ENCODE data around the gene UBA6.

UBA6 gene

GRCh38 chr4:67581208-67581857 is 119.6 kb downstream of the UBA6 start:
- DNase-seq (ENCODE audit: insufficient read length, low spot score) (no peak), FAIRE-seq (no peak)

- FAIRE-seq: no peak
- DNase-seq (ENCODE audit: insufficient read length, low spot score): no peak
Measured at GRCh38 chr4:67580577-67580976, 120.4 kb downstream of the UBA6 start.

- FAIRE-seq: no peak
- no peak for DNase-seq (ENCODE audit: insufficient read length, low spot score)
Measured at GRCh38 chr4:67576538-67576937, 124.4 kb downstream of the UBA6 start.

GRCh38 chr4:67576059-67576466 is 124.9 kb downstream of the UBA6 start:
- FAIRE-seq (no peak), DNase-seq (ENCODE audit: insufficient read length, low spot score) (no peak)

GRCh38 chr4:67575232-67576058 is 125.5 kb downstream of the UBA6 start:
- no peak for FAIRE-seq
- DNase-seq (ENCODE audit: insufficient read length, low spot score): no peak

- DNase-seq (ENCODE audit: insufficient read length, low spot score): no peak
- no peak for FAIRE-seq
Measured at GRCh38 chr4:67573193-67573592, 127.8 kb downstream of the UBA6 start.

- no peak for FAIRE-seq
Measured at GRCh38 chr4:67571975-67572374, 129.0 kb downstream of the UBA6 start.

GRCh38 chr4:67570537-67570936 is 130.4 kb downstream of the UBA6 start:
- FAIRE-seq: no peak
- DNase-seq (ENCODE audit: insufficient read length, low spot score): no peak

More at GRCh38 chr4:67571975-67572374, 129.0 kb downstream of the UBA6 start:
- no peak for DNase-seq (ENCODE audit: insufficient read length, low spot score)

GRCh38 chr4:67568820-67569219 is 132.1 kb downstream of the UBA6 start:
- no peak for DNase-seq (ENCODE audit: insufficient read length, low spot score)
- no peak for FAIRE-seq

- DNase-seq (ENCODE audit: insufficient read length, low spot score): no peak
- FAIRE-seq: no peak
Measured at GRCh38 chr4:67566335-67566734, 134.6 kb downstream of the UBA6 start.

GRCh38 chr4:67565284-67565683 is 135.7 kb downstream of the UBA6 start:
- DNase-seq (ENCODE audit: insufficient read length, low spot score): no peak

More at GRCh38 chr4:67565284-67565683, 135.7 kb downstream of the UBA6 start:
- FAIRE-seq: no peak
